Liver (tissue), 3 donors: ENCODE results near the gene RSBN1.

ENCODE experiments used
- CTCF ChIP-seq: fragments of 150-350 bp; IDR thresholded peaks from 2 replicates; pipeline ENCODE4 v1.5.1; 2017; ENCODE audit warnings: improper control_type of control experiment, low read depth, low read length; ENCODE audit not compliant: missing input control
- TF ChIP-seq, protein P1 (sequence below): IDR thresholded peaks from 2 replicates; pipeline ENCODE4 v1.6.1; 2016; ENCODE audit warnings: antibody characterized with exemption
- donor health status: healthy.
- donor health status: healthy.

GRCh38 chr1:113811156-113811887, 954 bp downstream of the RSBN1 start:
- no peak for TF ChIP-seq CTCF
- TF ChIP-seq, protein P1, sequence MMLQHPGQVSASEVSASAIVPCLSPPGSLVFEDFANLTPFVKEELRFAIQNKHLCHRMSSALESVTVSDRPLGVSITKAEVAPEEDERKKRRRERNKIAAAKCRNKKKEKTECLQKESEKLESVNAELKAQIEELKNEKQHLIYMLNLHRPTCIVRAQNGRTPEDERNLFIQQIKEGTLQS = no peak
